Measurements from ENCODE around the gene IP6K1. TPM values are rescaled to one million over a fixed set of nuclear protein-coding genes. Genes with fewer than 3 reads are reported as not detected.

Gene IP6K1
- total RNA-seq, 2 experiments from 2014 or later = 33.3 to 36.0 TPM

GRCh38 chr3:49799105-49799504, 12.8 kb upstream of the IP6K1 start:
- intact Hi-C loops (cut with DNase I, micrococcal nuclease) = no loop called here
- H3K36me3 ChIP-seq (ENCODE audit: insufficient read depth, low read length) = no peaks in the 10 kb centered on the region
- H3K4me3 ChIP-seq (ENCODE audit: low read length) = no peak overlapping the region
- ChIA-PET CTCF (interaction anchor here (0.8 to 1.6 kb wide), 2 partner anchors 40 to 41 kb away, joined by 3 to 7 read pairs; no protein-coding TSS in a partner anchor), POLR2A (interaction anchor here (2.2 kb wide), 1 partner anchor 13 kb away, joined by 5 read pairs; the partner anchor contains the start of gene IP6K1)
- TF ChIP-seq CTCF (IDR thresholded peaks at IDR 0.05) = no peak
- no peak overlapping the region for H3K4me3 Mint-ChIP-seq
- H3K4me1 ChIP-seq (ENCODE audit: insufficient read depth, low read length) = peaks cover 14% of the 10 kb centered on the region
- no peaks in the 10 kb centered on the region for H3K27me3 ChIP-seq (ENCODE audit: control insufficient read depth in 1 of 2, insufficient read depth in 2 of 2, low read length in 2 of 2)
- H3K9me3 ChIP-seq (ENCODE audit: control insufficient read depth in 1 of 2, insufficient read depth in 1 of 2, low read length in 2 of 2) = no peaks in the 10 kb centered on the region
- DNase-seq = no peak
- peaks cover 10% of the 10 kb centered on the region for H3K4me1 Mint-ChIP-seq (ENCODE audit: low read depth)
- peaks cover 4% of the 10 kb centered on the region for H3K27me3 Mint-ChIP-seq
- H3K27ac Mint-ChIP-seq = no peak overlapping the region
- no peak overlapping the region for H3K27ac ChIP-seq (ENCODE audit: low read depth in 1 of 2, low read length in 2 of 2)
- ATAC-seq (ENCODE audit: poor library complexity) = no peak
- H3K9me3 Mint-ChIP-seq = no peaks in the 10 kb centered on the region
- no peaks in the 10 kb centered on the region for H3K36me3 Mint-ChIP-seq (ENCODE audit: low read depth)

- intact Hi-C loops (cut with DNase I, micrococcal nuclease) = no loop called here
- ChIA-PET POLR2A (no interaction called here), CTCF (no interaction called here)
- peaks cover 2% of the 10 kb centered on the region for H3K4me1 Mint-ChIP-seq (ENCODE audit: low read depth)
- DNase-seq (no peak), ATAC-seq (ENCODE audit: poor library complexity) (no peak)
- no peak overlapping the region for H3K4me3 Mint-ChIP-seq
- Histone ChIP-seq H3K36me3 (ENCODE audit: insufficient read depth, low read length) (no peaks in the 10 kb centered on the region), H3K9me3 (ENCODE audit: control insufficient read depth in 1 of 2, insufficient read depth in 1 of 2, low read length in 2 of 2) (no peaks in the 10 kb centered on the region), H3K27ac (ENCODE audit: low read depth in 1 of 2, low read length in 2 of 2) (no peak overlapping the region), H3K4me3 (ENCODE audit: low read length) (no peak overlapping the region), H3K4me1 (ENCODE audit: insufficient read depth, low read length) (no peaks in the 10 kb centered on the region), H3K27me3 (ENCODE audit: control insufficient read depth in 1 of 2, insufficient read depth in 2 of 2, low read length in 2 of 2) (no peaks in the 10 kb centered on the region)
- no peaks in the 10 kb centered on the region for H3K9me3 Mint-ChIP-seq
- H3K27me3 Mint-ChIP-seq = no peaks in the 10 kb centered on the region
- TF ChIP-seq CTCF (IDR thresholded peaks at IDR 0.05) = no peak
- no peaks in the 10 kb centered on the region for H3K36me3 Mint-ChIP-seq (ENCODE audit: low read depth)
- no peak overlapping the region for H3K27ac Mint-ChIP-seq
Measured at GRCh38 chr3:49794926-49795905, 8.9 kb upstream of the IP6K1 start.

GRCh38 chr3:49794431-49794830, 8.1 kb upstream of the IP6K1 start:
- no peak for ATAC-seq (ENCODE audit: poor library complexity)
- Mint-ChIP-seq H3K4me3 (no peak overlapping the region), H3K27me3 (no peaks in the 10 kb centered on the region), H3K4me1 (ENCODE audit: low read depth) (peaks cover 5% of the 10 kb centered on the region), H3K27ac (no peak overlapping the region), H3K9me3 (no peaks in the 10 kb centered on the region), H3K36me3 (ENCODE audit: low read depth) (peaks cover 3% of the 10 kb centered on the region)
- Histone ChIP-seq H3K27ac (ENCODE audit: low read depth in 1 of 2, low read length in 2 of 2) (no peak overlapping the region), H3K4me1 (ENCODE audit: insufficient read depth, low read length) (peaks cover 6% of the 10 kb centered on the region), H3K4me3 (ENCODE audit: low read length) (no peak overlapping the region), H3K9me3 (ENCODE audit: control insufficient read depth in 1 of 2, insufficient read depth in 1 of 2, low read length in 2 of 2) (no peaks in the 10 kb centered on the region), H3K36me3 (ENCODE audit: insufficient read depth, low read length) (no peaks in the 10 kb centered on the region), H3K27me3 (ENCODE audit: control insufficient read depth in 1 of 2, insufficient read depth in 2 of 2, low read length in 2 of 2) (no peaks in the 10 kb centered on the region)
- ChIA-PET POLR2A (no interaction called here), CTCF (no interaction called here)
- DNase-seq = no peak
- no peak for TF ChIP-seq CTCF (IDR thresholded peaks at IDR 0.05)
- intact Hi-C loops (cut with DNase I, micrococcal nuclease) = no loop called here

All from CD4-positive, alpha-beta T cell (primary cell).